Panc1 (cell line): ENCODE measurements around the gene IRS4. TPM values are rescaled to one million over a fixed set of nuclear protein-coding genes. Genes with fewer than 3 reads are reported as not detected.

ENCODE experiments used
- ATAC-seq: fragments of 200-7000 bp; cut with Tn5 transposase; 2 replicates; pipeline ENCODE4 v1.9.1; 2020; ENCODE audit warnings: mild to moderate bottlenecking, moderate library complexity
- BruUV-seq: library from RNA; stranded (reverse); fragments of 400-500 nt; replicated peaks from 2 replicates; lab custom pipeline; 2021; lab: Mats Ljungman, UMichigan
- CTCF ChIA-PET: fragments of 300-600 bp; sonication (Branson Sonifier 250); formaldehyde crosslinking; loops from one replicate; lab custom pipeline; 2022; ENCODE audit warnings: antibody characterized with exemption; lab: Charles Lee
- POLR2A ChIA-PET: fragments of 300-600 bp; sonication (Branson Sonifier 250); formaldehyde crosslinking; loops from one replicate; lab custom pipeline; 2022; ENCODE audit warnings: antibody characterized with exemption; lab: Charles Lee
- DNase-seq: peaks from one replicate; pipeline ENCODE4 v3.0.0-alpha.2; 2010; ENCODE audit warnings: low read depth, low spot score
- H3K27ac ChIP-seq: 2 replicates; pipeline ENCODE4 v1.5.1; 2011; ENCODE audit warnings: mild to moderate bottlenecking, low read length, inconsistent platforms
- H3K27me3 ChIP-seq: fragments of 200-500 bp; sonication (Bioruptor generic); 2 replicates; pipeline ENCODE4 v1.6.0; 2014; ENCODE audit warnings: low read length, inconsistent platforms; ENCODE audit not compliant: control insufficient read depth, insufficient read depth
- H3K36me3 ChIP-seq: fragments of 200-500 bp; sonication (Bioruptor generic); 2 replicates; pipeline ENCODE4 v1.5.1; 2014; ENCODE audit warnings: inconsistent platforms, mild to moderate bottlenecking, low read length, moderate library complexity; ENCODE audit not compliant: control insufficient read depth, insufficient read depth
- H3K4me1 ChIP-seq: 2 replicates; pipeline ENCODE4 v1.5.1; 2011; ENCODE audit warnings: inconsistent platforms, mild to moderate bottlenecking, low read length, moderate library complexity; ENCODE audit not compliant: control insufficient read depth, insufficient read depth
- H3K4me3 ChIP-seq, 2 experiments: 2 replicates each; pipeline ENCODE4 v1.5.1; 2011 to 2012; ENCODE audit warnings: low read depth in 2 of 2, low read length in 2 of 2, mild to moderate bottlenecking in 2 of 2, inconsistent platforms in 1 of 2, moderate library complexity in 1 of 2
- H3K9me3 ChIP-seq: fragments of 200-500 bp; sonication (Bioruptor generic); 2 replicates; pipeline ENCODE4 v1.5.1; 2014; ENCODE audit warnings: low read depth, mild to moderate bottlenecking, inconsistent platforms, low read length, moderate library complexity; ENCODE audit not compliant: control insufficient read depth, insufficient read depth
- POLR2AphosphoS5 ChIP-seq: IDR thresholded peaks from 2 replicates; pipeline ENCODE4 v1.6.1; 2012; ENCODE audit warnings: mild to moderate bottlenecking, low read depth, low read length, moderate library complexity
- SIN3A ChIP-seq: IDR thresholded peaks from 2 replicates; pipeline ENCODE4 v1.6.1; 2012; ENCODE audit warnings: low read depth, mild to moderate bottlenecking, low read length, moderate library complexity, borderline replicate concordance; ENCODE audit not compliant: insufficient read depth
- TCF7L2 ChIP-seq: IDR thresholded peaks from 2 replicates; pipeline ENCODE4 v1.6.1; 2011; ENCODE audit warnings: mild to moderate bottlenecking, low read depth, low read length, inconsistent platforms
- in situ Hi-C: cut with HindIII; loops from 2 replicates; pipeline ENCODE4 v1.10.0; 2016; ENCODE audit warnings: low sequenced_read_pairs, low pct_unique_long_range_greater_than_20kb
- intact Hi-C: fragments of 100-400 bp; cut with micrococcal nuclease; formaldehyde crosslinking; loops from one replicate; pipeline ENCODE4 v1.10.0; 2022; ENCODE audit not compliant: unreplicated experiment
- total RNA-seq: library from RNA; stranded (reverse); gene quantifications from one replicate; pipeline ENCODE4 v1.2.1, GENCODE V29; 2021; ENCODE audit not compliant: unreplicated experiment
- TF ChIP-seq, protein P1 (sequence below), 2 experiments: IDR thresholded peaks; 2 replicates each; pipeline ENCODE4 v1.6.1; 2011 to 2012; ENCODE audit warnings: low read depth in 2 of 2, control low read depth in 1 of 2, low read length in 1 of 2, mild to moderate bottlenecking in 1 of 2, moderate library complexity in 1 of 2; ENCODE audit not compliant: insufficient read depth in 1 of 2
- TF ChIP-seq, protein P2 (sequence below): fragments of 450-650 bp; IDR thresholded peaks from 2 replicates; pipeline ENCODE4 v1.5.1; 2017; ENCODE audit warnings: mild to moderate bottlenecking

The IRS4 gene
- total RNA-seq, 1 experiment from 2014 or later, result not detected

GRCh38 chrX:108701633-108702032 is 34.7 kb downstream of the IRS4 start:
- Histone ChIP-seq H3K27me3 (peaks cover 2% of the 10 kb centered on the region; the same call in 1 of the 2 replicates), H3K4me3 (no peak overlapping the region), H3K36me3 (no peaks in the 10 kb centered on the region), H3K9me3 (no peaks in the 10 kb centered on the region), H3K27ac (no peak overlapping the region), H3K4me1 (no peaks in the 10 kb centered on the region)
- in situ Hi-C loops, result no loop called here
- ChIA-PET POLR2A (interaction anchor here (0.5 kb wide), 1 partner anchor 35 kb away, joined by 11 read pairs; the partner anchor contains the start of gene IRS4), CTCF (no interaction called here)
- TF ChIP-seq, protein P1, sequence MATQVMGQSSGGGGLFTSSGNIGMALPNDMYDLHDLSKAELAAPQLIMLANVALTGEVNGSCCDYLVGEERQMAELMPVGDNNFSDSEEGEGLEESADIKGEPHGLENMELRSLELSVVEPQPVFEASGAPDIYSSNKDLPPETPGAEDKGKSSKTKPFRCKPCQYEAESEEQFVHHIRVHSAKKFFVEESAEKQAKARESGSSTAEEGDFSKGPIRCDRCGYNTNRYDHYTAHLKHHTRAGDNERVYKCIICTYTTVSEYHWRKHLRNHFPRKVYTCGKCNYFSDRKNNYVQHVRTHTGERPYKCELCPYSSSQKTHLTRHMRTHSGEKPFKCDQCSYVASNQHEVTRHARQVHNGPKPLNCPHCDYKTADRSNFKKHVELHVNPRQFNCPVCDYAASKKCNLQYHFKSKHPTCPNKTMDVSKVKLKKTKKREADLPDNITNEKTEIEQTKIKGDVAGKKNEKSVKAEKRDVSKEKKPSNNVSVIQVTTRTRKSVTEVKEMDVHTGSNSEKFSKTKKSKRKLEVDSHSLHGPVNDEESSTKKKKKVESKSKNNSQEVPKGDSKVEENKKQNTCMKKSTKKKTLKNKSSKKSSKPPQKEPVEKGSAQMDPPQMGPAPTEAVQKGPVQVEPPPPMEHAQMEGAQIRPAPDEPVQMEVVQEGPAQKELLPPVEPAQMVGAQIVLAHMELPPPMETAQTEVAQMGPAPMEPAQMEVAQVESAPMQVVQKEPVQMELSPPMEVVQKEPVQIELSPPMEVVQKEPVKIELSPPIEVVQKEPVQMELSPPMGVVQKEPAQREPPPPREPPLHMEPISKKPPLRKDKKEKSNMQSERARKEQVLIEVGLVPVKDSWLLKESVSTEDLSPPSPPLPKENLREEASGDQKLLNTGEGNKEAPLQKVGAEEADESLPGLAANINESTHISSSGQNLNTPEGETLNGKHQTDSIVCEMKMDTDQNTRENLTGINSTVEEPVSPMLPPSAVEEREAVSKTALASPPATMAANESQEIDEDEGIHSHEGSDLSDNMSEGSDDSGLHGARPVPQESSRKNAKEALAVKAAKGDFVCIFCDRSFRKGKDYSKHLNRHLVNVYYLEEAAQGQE (IDR thresholded peaks at IDR 0.05; ENCODE audit: insufficient read depth in 1 of 2, low read depth in 2 of 2, low read length in 1 of 2), result no peak
- TF ChIP-seq SIN3A, result no peak
- TF ChIP-seq TCF7L2, result no peak
- TF ChIP-seq POLR2AphosphoS5, result no peak
- TF ChIP-seq, protein P2, sequence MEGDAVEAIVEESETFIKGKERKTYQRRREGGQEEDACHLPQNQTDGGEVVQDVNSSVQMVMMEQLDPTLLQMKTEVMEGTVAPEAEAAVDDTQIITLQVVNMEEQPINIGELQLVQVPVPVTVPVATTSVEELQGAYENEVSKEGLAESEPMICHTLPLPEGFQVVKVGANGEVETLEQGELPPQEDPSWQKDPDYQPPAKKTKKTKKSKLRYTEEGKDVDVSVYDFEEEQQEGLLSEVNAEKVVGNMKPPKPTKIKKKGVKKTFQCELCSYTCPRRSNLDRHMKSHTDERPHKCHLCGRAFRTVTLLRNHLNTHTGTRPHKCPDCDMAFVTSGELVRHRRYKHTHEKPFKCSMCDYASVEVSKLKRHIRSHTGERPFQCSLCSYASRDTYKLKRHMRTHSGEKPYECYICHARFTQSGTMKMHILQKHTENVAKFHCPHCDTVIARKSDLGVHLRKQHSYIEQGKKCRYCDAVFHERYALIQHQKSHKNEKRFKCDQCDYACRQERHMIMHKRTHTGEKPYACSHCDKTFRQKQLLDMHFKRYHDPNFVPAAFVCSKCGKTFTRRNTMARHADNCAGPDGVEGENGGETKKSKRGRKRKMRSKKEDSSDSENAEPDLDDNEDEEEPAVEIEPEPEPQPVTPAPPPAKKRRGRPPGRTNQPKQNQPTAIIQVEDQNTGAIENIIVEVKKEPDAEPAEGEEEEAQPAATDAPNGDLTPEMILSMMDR, result no peak
- no TSS peak for BruUV-seq
- ATAC-seq, result no peak
- intact Hi-C loops, result no loop called here
- DNase-seq, result no peak

- no peak for TF ChIP-seq TCF7L2
- TF ChIP-seq POLR2AphosphoS5, result no peak
- TF ChIP-seq SIN3A, result no peak
- TF ChIP-seq, protein P2, result peak; percentile 52; the same call in 1 of the 2 replicates
- in situ Hi-C loops, result no loop called here
- POLR2A ChIA-PET, result no interaction called here
- no peaks in the 10 kb centered on the region for H3K4me1 ChIP-seq
- no peak overlapping the region for H3K27ac ChIP-seq
- no TSS peak for BruUV-seq
- ATAC-seq (peak; percentile 83; the same call in 1 of the 2 replicates), DNase-seq (peak; percentile 8)
- no peaks in the 10 kb centered on the region for H3K36me3 ChIP-seq
- H3K9me3 ChIP-seq, result no peaks in the 10 kb centered on the region
- H3K4me3 ChIP-seq, result no peak overlapping the region
- CTCF ChIA-PET, result interaction anchor here (0.5 to 1.6 kb wide), 6 partner anchors 35 to 908 kb away, joined by 3 to 5 read pairs (median 4); no protein-coding TSS in a partner anchor
- peaks cover 2% of the 10 kb centered on the region; the same call in 1 of the 2 replicates for H3K27me3 ChIP-seq
- intact Hi-C loops, result loop anchor here (10.0 kb wide), 1 partner anchor 685 kb away; no protein-coding TSS in a partner anchor
Observed at GRCh38 chrX:108699368-108699767, 37.0 kb downstream of the IRS4 start.
